K562 (cell line): ENCODE results near the gene EFNA5. TPM values are rescaled to one million over a fixed set of nuclear protein-coding genes. Genes with fewer than 3 reads are reported as not detected.

Source experiments
- ATAC-seq: fragments of 200-7000 bp; cut with Tn5 transposase; 3 replicates; pipeline ENCODE4 v1.9.1; 2020; ENCODE audit warnings: moderate library complexity
- BruUV-seq: library from RNA; stranded (reverse); fragments of 400-500 nt; replicated peaks from 2 replicates; lab custom pipeline; 2021; lab: Mats Ljungman, UMichigan
- CTCF ChIA-PET: fragments of 300-600 bp; formaldehyde crosslinking; extraction: SDS; loops from one replicate; lab custom pipeline; 2021; ENCODE audit warnings: low intra/inter-chr PET ratio; lab: Yijun Ruan, JAX
- POLR2A ChIA-PET: fragments of 300-600, 350-650 bp; sonication (Branson Sonifier 250); formaldehyde crosslinking; extraction: SDS; loops from one replicate; lab custom pipeline; 2021; ENCODE audit warnings: antibody characterized with exemption, inconsistent platforms; lab: Yijun Ruan, JAX
- DNase-seq, 4 experiments: peaks; one replicate each; pipeline versions ENCODE4 v3.0.0 to v3.0.0-alpha.2; 2011 to 2018; ENCODE audit warnings: low spot score in 3 of 4, mixed read lengths in 3 of 4; ENCODE audit errors: extremely low read depth in 1 of 4
- FAIRE-seq: peaks from 2 replicates; lab custom pipeline; 2011; peaks lifted over from hg19 to GRCh38; lab: Jason Lieb, UNC
- H2AFZ ChIP-seq: 2 replicates; pipeline ENCODE4 v1.6.0; 2011; ENCODE audit warnings: low read depth, low read length, control low read depth, inconsistent platforms
- H3K27ac ChIP-seq: fragments of 200-600 bp; 3 replicates; pipeline ENCODE4 v1.8.0; 2011; ENCODE audit warnings: low read depth, mild to moderate bottlenecking, control low read depth, inconsistent platforms, low read length, moderate library complexity, mixed read lengths; ENCODE audit errors: extremely low read depth
- H3K27me3 ChIP-seq, 2 experiments: fragments of 300-600 bp in 1 of 2; 2 replicates in 1 of 2; 3 replicates in 1 of 2; pipeline versions ENCODE4 v1.6.0 to v1.8.0; 2011; ENCODE audit warnings: inconsistent platforms in 2 of 2, low read length in 2 of 2, mild to moderate bottlenecking in 1 of 2, mixed read lengths in 1 of 2, moderate library complexity in 1 of 2; ENCODE audit not compliant: control insufficient read depth in 2 of 2, insufficient read depth in 2 of 2
- H3K36me3 ChIP-seq: fragments of 300-600 bp; 3 replicates; pipeline ENCODE4 v1.8.0; 2011; ENCODE audit warnings: mild to moderate bottlenecking, low read length, inconsistent platforms; ENCODE audit not compliant: control insufficient read depth, insufficient read depth
- H3K4me1 ChIP-seq, 2 experiments: fragments of 200-600 bp in 1 of 2; replicated peaks in 1 of 2; 2 replicates in 1 of 2; 3 replicates in 1 of 2; pipeline versions ENCODE4 v1.5.1 to v1.8.0; 2011; ENCODE audit warnings: inconsistent platforms in 2 of 2, low read length in 2 of 2, mild to moderate bottlenecking in 1 of 2, mixed read lengths in 1 of 2, moderate library complexity in 1 of 2; ENCODE audit not compliant: control insufficient read depth in 2 of 2, insufficient read depth in 2 of 2
- H3K4me2 ChIP-seq: 2 replicates; pipeline ENCODE4 v1.6.1; 2011; ENCODE audit warnings: low read length, control low read depth, inconsistent platforms, mixed read lengths; ENCODE audit not compliant: insufficient read depth
- H3K4me3 ChIP-seq: fragments of 200-600 bp; sonication (generic), shearing (Covaris generic); 2 replicates; pipeline ENCODE4 v1.5.1; 2016; ENCODE audit warnings: control low read depth, inconsistent platforms
- H3K79me2 ChIP-seq: fragments of 200-600 bp; 3 replicates; pipeline ENCODE4 v1.8.0; 2011; ENCODE audit warnings: low read length, inconsistent platforms; ENCODE audit not compliant: control insufficient read depth, insufficient read depth
- H3K9ac ChIP-seq, 2 experiments: 2 replicates each; pipeline versions ENCODE4 v1.6.0 to v1.6.1; 2011; ENCODE audit warnings: low read depth in 2 of 2, low read length in 2 of 2, control low read depth in 1 of 2, inconsistent platforms in 1 of 2, mild to moderate bottlenecking in 1 of 2, mixed read lengths in 1 of 2; ENCODE audit not compliant: insufficient read depth in 1 of 2
- H3K9me1 ChIP-seq: one replicate; pipeline ENCODE4 v1.6.0; 2011; ENCODE audit warnings: inconsistent platforms, mild to moderate bottlenecking, low read length, moderate library complexity; ENCODE audit not compliant: control insufficient read depth, insufficient read depth
- H3K9me3 ChIP-seq: replicated peaks from 2 replicates; pipeline ENCODE4 v1.5.1; 2011; ENCODE audit warnings: low read depth, low read length, inconsistent platforms; ENCODE audit not compliant: control insufficient read depth, insufficient read depth
- H4K20me1 ChIP-seq: replicated peaks from 2 replicates; pipeline ENCODE4 v1.6.1; 2011; ENCODE audit warnings: low read length, inconsistent platforms, mixed read lengths; ENCODE audit not compliant: control insufficient read depth, insufficient read depth
- CEBPG ChIP-seq, 3 experiments: fragments of 200-800 bp in 1 of 3; sonication (Bioruptor generic) in 1 of 3; sonication (generic) in 1 of 3; formaldehyde crosslinking in 1 of 3; IDR thresholded peaks in 2 of 3; conservative IDR thresholded peaks in 1 of 3; 2 replicates each; pipeline versions ENCODE4 v1.6.1 to v1.8.0; 2016 to 2022; ENCODE audit warnings: missing compliant biosample characterization in 2 of 3, missing genetic modification characterization in 2 of 3, mild to moderate bottlenecking in 1 of 3, missing genetic modification reagents in 1 of 3
- IRF2 ChIP-seq: sonication (generic); formaldehyde crosslinking; IDR thresholded peaks from 2 replicates; pipeline ENCODE4 v1.8.1; 2022; ENCODE audit warnings: mild to moderate bottlenecking, missing genetic modification reagents
- PML ChIP-seq: IDR thresholded peaks from 2 replicates; pipeline ENCODE4 v1.6.1; 2012; ENCODE audit warnings: low read length, inconsistent platforms
- THRAP3 ChIP-seq: fragments of 450-650 bp; IDR thresholded peaks from 2 replicates; pipeline ENCODE4 v1.6.1; 2016; ENCODE audit warnings: mild to moderate bottlenecking, inconsistent platforms, borderline replicate concordance
- WGBS: fragments of 100-300 bp; shearing (Covaris generic); methylation state at CpG from one replicate; pipeline ENCODE4 v1.1.6; 2016; ENCODE audit warnings: low coverage, mixed read lengths; ENCODE audit not compliant: insufficient coverage; ENCODE audit errors: missing lambda C conversion rate; 5-methylcytosine and 5-hydroxymethylcytosine counted together
- in situ Hi-C: fragments of 300-500 bp; cut with MboI; formaldehyde crosslinking; loops from 4 replicates; pipeline ENCODE4 v1.15.0; 2018; ENCODE audit warnings: inconsistent platforms, mixed read lengths
- intact Hi-C: fragments of 100-400 bp; cut with micrococcal nuclease; formaldehyde crosslinking; loops from 2 replicates; pipeline ENCODE4 v1.14.2; 2022
- polyA plus RNA-seq, 8 experiments: library from polyadenylated mRNA; depleted of rRNA in 4 of 8; stranded (reverse) in 5 of 8; unstranded in 3 of 8; fragments of >200 nt; fragmentation: Nextera tagmentation in 2 of 8; fragmentation: Illumina TruSeq in 1 of 8; extraction: Ambion mirVana in 2 of 8; extraction: Trizol in 1 of 8; gene quantifications; 2 replicates each; pipeline versions ENCODE4 v1.2.1 to v1.2.3, GENCODE V29; 2011 to 2014; ENCODE audit warnings: inconsistent platforms in 1 of 8, missing spikeins in 1 of 8
- total RNA-seq, 7 experiments: library from RNA; depleted of rRNA in 6 of 7; stranded (reverse); fragments of >200 nt in 6 of 7; fragmentation: Illumina TruSeq in 2 of 7; extraction: Trizol in 2 of 7; gene quantifications; 2 replicates each; pipeline versions ENCODE4 v1.2.1 to v1.2.3, GENCODE V29; 2011 to 2021; ENCODE audit warnings: low replicate concordance in 1 of 7

Gene EFNA5
- total and polyA plus RNA-seq, 9 of the 15 experiments (the other 6 are each of a cell fraction or from before 2014, with no cell fraction given): 0.20 TPM; not detected in 8

DNA sequence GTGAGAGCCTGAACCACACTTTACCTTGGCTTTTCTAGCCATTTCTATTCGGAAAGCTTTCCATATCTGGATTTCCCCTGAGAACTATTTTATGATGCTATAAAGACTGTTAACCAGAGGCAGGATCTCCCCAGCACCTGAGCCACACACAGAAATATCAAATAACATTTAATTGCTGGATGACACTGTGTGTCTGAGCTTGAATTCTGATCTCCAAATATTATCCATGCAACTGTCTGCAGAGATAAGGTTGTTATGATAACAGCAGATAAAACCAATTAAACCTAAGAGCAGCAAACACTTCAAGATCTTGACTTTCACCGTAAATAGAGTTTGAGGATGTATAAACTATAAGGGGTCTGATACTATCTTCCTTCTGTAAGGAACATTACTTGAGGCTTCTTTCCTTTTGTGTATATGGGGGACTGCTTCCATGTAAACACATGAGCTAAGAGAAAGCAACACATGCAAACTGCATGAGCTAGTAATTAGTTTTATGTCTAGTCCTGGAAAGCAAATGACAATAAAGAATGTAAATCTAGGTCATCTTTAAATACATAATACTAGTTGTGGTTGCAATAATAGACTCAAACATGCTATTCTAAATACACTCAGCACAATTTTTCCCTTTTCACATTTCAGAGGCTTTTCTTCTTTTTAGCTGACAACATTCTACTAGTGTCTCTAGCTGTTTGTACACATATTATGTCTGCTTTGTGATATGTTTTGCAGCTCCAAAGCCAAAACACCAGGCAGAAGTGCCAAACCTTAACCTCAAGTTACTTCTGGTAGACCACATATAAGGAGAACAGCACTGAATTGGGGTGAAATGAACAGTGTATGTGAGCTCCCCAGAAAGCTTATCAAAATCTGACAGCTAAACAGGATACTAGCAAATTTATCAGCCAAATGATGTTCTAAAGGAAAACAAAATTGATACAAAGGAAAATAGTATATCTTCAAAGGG lies 136.5 kb downstream of the EFNA5 start:
- FAIRE-seq: no peak
- ChIA-PET POLR2A (no interaction called here), CTCF (no interaction called here)
- Histone ChIP-seq H2AFZ (no peak overlapping the region), H3K79me2 (no peaks in the 10 kb centered on the region), H3K9me1 (no peaks in the 10 kb centered on the region), H4K20me1 (no peaks in the 10 kb centered on the region), H3K36me3 (no peaks in the 10 kb centered on the region), H3K4me1 (no peaks in the 10 kb centered on the region), H3K4me2 (no peak overlapping the region), H3K9ac (no peak overlapping the region), H3K27me3 (no peaks in the 10 kb centered on the region), H3K9me3 (no peaks in the 10 kb centered on the region), H3K27ac (no peak overlapping the region), H3K4me3 (no peak overlapping the region)
- BruUV-seq: no TSS peak
- in situ Hi-C loops: no loop called here
- no peak for DNase-seq
- no peak for TF ChIP-seq PML
- no peak for TF ChIP-seq IRF2 (CRISPR knock-in tag)
- no peak for TF ChIP-seq THRAP3
- TF ChIP-seq CEBPG (CRISPR knock-in tag; IDR thresholded peaks at IDR 0.05): no peak
- TF ChIP-seq CEBPG (tag; conservative IDR thresholded peaks at IDR 0.05 in 1 of 2, IDR thresholded peaks at IDR 0.05 in 1 of 2): no peak
- ATAC-seq: no peak
- intact Hi-C loops: no loop called here
- WGBS: 0% methylated on average over 2 of the region's 2 CpGs
